ENCODE measurements around the gene ARPC4.
A peak's percentile ranks its signal among the peaks of the same experiment; 100 is the strongest.

ARPC4 gene

GRCh38 chr3:9781551-9781950 lies 11.3 kb upstream of the ARPC4 start:
- TF ChIP-seq CTCF (IDR thresholded peaks at IDR 0.05), result no peak

- no peak for TF ChIP-seq CTCF (IDR thresholded peaks at IDR 0.05)
These were observed 10.8 kb upstream of the ARPC4 start for GRCh38 chr3:9781978-9782603.

GRCh38 chr3:9782770-9783169 lies 10.1 kb upstream of the ARPC4 start:
- TF ChIP-seq CTCF (IDR thresholded peaks at IDR 0.05), result peak; percentile 44

- TF ChIP-seq CTCF (IDR thresholded peaks at IDR 0.05), result no peak
These were observed 8.9 kb upstream of the ARPC4 start for GRCh38 chr3:9783954-9784353.

- TF ChIP-seq CTCF (IDR thresholded peaks at IDR 0.05), result no peak
These were observed 7.9 kb upstream of the ARPC4 start for GRCh38 chr3:9784965-9785364.

GRCh38 chr3:9785602-9786001 lies 7.3 kb upstream of the ARPC4 start:
- TF ChIP-seq CTCF (IDR thresholded peaks at IDR 0.05), result no peak

GRCh38 chr3:9786209-9786739 lies 6.6 kb upstream of the ARPC4 start:
- no peak for TF ChIP-seq CTCF (IDR thresholded peaks at IDR 0.05)

All from LNCAP (cell line).